Daoy (cell line): ENCODE results near the gene LRRC75A. TPM values are rescaled to one million over a fixed set of nuclear protein-coding genes. Genes with fewer than 3 reads are reported as not detected.
"Not testable (repeated sequence)": the region's sequence is repeated elsewhere in the genome, so short reads cannot be mapped to it uniquely, and the experiment has no call there.

Experiments
- DNase-seq: peaks from one replicate; pipeline ENCODE4 v3.0.0-alpha.2; 2015; ENCODE audit warnings: low read depth
- total RNA-seq: library from RNA; depleted of rRNA; stranded (reverse); fragments of >200 nt; shearing (Covaris generic); gene quantifications from 2 replicates; pipeline ENCODE4 v1.2.3, GENCODE V29; 2014; rRNA removed

Gene LRRC75A, protein sequence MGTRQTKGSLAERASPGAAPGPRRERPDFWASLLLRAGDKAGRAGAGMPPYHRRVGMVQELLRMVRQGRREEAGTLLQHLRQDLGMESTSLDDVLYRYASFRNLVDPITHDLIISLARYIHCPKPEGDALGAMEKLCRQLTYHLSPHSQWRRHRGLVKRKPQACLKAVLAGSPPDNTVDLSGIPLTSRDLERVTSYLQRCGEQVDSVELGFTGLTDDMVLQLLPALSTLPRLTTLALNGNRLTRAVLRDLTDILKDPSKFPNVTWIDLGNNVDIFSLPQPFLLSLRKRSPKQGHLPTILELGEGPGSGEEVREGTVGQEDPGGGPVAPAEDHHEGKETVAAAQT
- total RNA-seq = 0.97 and 2.6 TPM in 2 replicates

DNA sequence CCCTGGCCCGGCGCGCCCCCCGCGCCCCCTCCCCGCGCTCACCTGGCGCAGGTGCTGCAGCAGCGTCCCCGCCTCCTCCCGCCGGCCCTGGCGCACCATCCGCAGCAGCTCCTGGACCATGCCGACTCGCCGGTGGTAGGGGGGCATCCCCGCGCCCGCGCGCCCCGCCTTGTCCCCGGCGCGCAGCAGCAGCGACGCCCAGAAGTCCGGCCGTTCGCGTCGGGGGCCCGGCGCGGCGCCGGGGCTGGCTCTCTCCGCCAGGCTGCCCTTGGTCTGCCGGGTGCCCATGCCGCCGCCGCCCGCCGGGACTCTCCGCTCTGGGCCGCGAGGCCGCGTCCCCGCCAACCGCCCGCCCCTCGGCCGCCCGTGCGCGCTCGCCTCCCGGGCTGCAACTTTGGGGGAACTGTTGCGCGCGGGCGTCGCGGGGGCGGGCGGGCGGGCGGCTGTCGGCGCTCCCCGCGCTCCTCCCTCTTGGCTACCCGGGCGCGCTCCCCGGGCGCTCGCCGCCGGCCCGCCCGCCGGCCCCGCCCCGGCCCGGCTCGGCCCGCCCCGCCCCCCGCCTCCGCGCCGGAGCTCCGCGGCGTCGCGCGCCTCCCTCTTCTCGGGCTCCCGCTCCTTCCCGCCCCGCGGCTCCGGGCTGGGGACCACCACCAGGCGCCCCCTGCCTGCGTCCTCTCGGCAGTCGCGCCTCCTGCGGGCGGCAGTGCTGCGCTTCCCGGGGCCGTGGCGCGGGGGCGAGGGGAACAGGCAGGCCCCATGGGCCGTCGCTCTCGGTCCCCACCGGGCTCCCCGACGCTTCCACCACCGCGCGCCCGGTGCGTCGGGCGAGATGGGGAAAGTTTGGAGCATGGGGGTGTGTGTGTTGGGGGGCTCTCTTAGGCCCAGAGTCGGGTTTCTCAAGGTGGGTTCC, at the start of gene LRRC75A:
Gene LRRC75A, minus strand, starts transcription at position 491 of the 910 bp plus-strand sequence. Its CDS starts 203 bp downstream, at position 288.
- peak; percentile 57 for DNase-seq

DNA sequence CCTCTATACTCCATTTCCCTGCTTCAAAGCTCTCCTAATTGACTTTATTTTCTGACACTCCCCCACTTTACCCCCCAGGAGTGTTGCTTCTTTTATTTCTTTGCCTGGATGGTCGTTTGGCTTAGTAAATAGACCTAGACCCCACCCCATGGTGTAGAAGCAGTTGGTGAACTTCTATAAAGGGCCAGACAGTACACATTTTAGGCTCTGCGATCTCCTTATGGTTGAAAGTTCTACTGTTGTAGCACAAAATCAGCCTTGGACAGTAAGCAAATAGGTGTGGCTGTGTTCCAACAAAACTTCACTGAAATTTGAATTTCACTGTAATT, 45.1 kb upstream of the LRRC75A start:
- DNase-seq = no peak

DNA sequence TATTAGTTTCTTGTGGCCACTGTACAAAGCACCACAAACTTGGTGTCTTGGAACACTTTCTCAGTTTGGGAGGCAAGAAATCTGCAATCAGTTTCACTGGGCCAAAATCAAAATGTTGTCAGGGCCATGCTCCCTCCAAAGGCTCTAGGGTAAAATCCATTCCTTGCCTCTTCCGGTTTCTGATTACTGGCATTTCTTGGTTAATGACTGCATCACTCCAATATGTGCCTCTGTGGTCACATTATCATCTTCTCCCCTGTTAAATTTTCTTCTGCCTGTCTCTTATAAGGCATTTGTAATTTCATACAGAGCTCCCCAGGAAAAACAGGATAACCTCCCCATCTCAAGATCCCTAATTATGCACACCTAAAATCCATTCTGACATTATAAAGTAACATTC, 42.2 kb upstream of the LRRC75A start:
- DNase-seq = peak; percentile 36

DNA sequence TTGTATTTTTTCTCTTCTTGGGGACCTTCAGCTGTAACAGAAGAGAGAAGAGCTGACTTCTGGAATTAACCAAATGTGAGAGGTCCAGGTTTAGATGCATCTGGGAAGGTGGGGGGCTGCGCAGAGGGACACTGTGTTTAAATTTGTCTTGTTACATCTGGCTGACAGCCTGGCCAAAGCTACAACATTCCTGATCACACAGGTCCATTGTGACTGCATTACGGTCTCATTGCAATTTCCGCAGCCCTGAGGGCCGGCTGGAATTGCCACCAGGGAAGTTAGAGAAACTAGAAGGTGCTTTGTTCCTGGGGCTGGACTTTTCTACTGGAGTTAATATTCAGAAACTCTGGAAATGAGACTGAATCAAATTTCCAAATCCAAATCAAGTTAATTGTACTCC, 37.9 kb upstream of the LRRC75A start:
- no peak for DNase-seq

DNA sequence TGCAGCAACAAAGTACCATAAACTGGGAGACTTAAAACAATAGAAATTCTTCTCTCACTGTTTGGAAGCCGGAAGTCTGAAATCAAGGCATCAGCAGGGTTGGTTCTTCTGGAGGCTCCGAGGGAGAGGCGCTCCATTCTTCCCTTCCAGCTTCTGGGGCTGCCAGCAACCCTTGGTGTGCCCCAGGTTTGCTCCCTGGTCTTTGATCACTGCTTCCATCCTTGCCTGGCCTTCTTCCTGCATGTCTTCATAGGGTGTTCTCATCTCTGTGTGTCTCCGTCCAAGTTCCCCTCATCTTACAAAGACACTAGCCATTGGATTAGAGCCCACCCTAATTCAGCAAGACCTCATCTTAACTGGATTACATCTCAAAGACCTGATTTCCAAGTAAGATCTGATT, 35.3 kb upstream of the LRRC75A start:
- no peak for DNase-seq

DNA sequence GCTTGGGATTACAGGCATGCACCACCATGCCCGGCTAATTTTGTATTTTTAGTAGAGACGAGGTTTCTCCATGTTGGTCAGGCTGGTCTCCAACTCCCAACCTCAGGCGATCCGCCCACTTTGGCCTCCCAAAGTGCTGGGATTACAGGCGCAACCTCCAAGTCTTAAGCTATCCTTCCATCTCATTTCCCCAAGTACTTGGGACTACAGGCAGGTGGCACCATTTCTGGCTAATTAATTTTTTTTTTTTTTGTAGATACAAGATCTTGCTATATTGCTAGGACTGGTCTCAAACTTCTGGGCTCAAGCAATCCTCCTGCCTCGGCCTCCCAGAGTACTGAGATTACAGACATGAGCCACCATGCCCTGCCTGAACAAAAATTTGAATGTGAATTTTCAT, 33.6 kb upstream of the LRRC75A start:
- not testable (repeated sequence) for DNase-seq

DNA sequence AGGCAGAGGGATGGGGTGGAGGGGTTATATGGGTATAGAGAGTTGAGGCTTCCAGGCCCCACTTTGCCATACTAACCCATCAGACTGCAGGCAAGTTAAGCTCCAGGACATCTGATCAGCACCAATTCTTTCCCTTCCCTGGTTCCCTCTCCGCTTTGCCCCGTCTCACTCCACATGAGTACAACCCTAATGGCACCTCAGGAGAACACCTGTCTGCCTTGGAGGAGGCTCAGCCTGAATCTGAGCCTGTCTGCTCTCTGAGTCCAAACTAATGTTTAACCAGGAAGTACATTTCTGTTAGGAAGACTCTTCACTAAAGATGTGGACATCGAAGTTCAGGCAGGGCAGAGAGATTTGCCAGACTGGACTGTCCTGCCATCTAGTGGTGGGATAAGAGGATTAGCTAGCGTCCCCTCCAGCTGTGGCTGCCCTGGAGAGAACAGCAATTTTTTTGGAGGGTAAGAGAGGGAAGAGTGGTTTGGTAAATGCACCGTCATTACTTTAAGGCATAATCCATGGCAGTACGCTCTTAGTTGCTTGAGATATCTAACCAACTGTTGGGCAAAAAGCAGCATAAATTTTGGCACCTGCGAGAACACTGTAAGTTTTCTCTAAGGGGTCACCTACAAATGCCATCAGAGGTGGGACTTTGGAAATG, 29.2 kb upstream of the LRRC75A start:
- peak; percentile 86 for DNase-seq

DNA sequence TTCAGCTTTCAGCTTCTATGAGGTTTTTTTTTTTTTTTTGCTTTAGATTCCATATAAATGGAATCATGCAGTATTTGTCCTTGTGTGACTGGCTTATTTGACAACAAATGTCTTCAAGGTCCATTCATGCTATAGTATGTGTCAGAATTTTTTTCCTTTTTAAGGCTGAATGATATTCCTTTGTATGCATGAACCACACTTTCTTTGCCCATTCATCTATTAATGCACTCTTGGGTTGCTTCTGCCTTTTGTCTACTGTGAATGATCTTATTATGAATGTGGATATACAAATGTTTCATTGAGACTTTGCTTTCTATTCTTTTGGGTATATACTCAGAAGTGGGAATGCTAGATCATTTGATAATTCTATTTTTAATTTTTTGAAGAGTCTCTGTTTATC, 27.0 kb upstream of the LRRC75A start:
- DNase-seq = no peak

DNA sequence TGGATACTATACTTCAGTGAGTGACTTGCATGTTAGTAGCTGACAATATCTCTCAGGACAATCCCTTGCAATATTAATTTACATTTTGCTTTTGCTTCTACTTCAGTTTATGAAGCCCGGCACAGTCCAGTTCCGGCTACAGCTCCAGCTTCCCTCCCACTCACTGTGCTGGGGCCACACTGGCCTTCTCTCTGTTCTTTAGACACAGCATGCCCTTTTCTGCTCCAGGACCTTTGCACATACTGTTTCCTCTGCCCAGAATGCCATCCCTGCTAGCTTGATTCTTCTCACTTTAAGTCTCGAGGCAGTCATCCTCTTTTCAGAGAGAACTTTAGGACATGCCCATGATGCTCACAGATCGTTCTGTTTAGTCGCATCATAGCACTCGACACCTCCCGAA, 25.5 kb upstream of the LRRC75A start:
- no peak for DNase-seq

DNA sequence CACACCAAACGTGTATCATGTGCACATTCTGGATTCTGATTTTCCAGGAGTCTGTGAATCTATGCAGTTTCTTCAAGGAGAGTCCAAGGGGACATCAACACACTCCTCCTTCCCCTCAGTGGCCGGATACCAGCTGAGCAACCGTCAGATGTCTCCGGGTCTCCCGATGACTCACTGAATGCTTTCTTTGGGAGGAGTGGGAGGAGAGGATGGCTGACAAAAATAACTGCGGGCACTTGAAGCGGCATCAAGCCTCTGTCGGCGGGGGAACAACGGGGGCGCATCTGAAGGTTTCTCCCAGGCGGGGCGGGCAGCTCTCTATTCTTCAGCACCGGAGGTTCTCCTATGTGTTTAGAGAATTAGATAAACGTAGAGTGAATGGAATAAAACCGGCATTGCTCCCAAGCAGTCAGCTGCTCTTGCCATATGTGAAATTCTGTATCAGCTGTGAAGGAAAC, 24.6 kb upstream of the LRRC75A start:
- peak; percentile 83 for DNase-seq

DNA sequence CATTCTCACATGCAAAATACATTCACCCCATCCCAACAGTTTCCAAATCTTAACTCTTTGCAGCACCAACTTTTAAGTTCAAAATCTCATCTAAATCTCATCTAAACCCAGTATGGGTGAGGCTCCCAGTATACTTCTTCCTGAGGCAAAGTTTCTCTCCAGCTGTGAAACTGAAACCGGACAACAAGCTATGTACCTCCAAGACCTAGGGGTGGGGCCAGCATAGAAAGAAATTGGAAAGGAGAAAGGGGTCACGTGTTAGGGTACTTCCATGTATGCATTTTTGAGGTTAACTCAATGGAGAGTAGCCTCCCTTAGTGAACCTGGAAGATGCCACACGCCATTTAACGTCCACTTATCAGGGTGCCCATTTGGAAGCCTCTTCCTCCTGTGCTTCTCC, 23.9 kb upstream of the LRRC75A start:
- DNase-seq = no peak

DNA sequence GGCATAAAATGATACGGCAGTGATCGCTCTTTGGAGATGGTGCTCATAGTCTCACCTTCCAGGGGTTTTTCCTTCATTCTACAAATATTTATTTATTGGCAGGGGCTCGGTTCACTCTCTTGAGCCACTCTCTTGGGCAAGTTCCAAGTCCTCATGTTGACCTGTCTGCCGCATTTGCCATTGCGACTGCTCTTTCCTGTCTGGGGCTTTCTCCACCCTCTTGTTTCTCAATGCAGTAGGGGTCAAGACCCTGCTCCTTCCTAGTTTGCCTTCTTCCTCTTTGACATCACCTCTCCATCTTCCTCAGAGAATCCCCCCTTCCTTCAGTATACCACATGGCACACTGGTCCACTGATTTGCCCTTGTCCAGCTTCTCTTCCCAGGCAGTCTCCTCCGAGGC, 21.9 kb upstream of the LRRC75A start:
- DNase-seq = no peak

DNA sequence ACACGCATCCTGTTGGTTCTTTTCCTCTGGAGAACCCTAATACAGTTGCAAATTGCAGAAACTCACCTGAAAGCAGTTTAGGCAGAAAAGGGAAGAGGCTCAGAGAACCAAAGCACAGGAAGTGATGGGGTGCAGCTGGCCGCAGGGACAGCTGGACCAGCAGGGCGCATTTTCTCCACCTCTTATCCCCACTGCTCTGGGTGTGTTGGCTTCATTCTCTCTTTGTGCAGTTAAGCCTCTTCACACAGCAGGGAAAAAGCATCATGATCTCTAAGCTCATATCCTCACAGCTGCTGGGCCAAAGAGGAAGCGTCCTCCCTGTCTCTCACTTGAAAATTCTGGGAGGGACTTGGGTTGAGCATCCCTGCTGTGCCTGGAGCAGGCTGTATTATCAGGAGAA, 20.0 kb upstream of the LRRC75A start:
- DNase-seq = no peak

DNA sequence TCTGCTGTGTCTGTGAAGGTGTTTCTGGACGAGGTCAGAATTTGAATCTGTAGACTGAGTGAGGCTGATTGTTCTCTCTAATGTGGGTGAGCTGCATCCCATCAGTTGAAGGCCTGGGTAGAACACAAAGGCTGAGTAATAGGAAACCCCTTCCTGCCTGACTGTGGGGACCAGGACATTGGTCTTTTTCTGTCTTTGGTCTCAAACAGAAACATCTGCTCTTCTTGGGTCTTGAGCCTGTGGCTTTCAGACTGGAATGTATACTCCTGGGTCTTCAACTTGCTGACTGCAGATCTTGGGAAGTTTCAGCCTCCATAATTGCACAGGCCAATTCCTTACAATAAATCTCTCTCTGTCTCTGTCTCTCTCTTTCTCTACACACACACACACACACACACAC, 19.6 kb upstream of the LRRC75A start:
- DNase-seq = no peak

DNA sequence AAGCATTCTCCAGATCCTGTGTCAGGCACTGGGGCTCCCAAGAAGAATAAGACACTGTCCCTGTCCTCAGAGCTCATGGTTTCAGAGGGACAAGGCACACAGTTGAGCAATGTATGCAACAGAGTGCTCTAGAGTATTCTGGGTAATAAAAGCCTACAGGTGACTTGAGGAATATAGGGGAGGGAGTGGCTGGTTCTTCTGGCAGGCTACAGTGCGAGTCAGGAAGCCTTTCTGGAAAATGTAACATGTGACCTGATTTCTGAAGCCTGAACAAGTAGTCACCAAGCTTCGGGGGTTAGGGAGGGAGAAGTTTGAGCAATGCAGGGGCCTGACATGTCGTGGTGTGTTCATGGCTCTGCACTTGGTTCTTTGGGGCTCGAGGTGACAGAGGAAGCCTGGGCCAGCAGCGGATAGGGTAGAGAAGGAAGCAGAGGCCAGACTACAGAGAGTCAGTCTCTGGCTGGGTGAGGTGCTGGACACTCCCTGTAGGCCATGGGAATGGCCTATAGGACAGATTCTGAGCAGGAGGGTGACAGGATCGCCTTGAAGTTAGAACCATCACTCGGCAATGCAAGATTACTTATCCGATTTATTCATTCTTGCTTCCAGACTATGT, 16.0 kb upstream of the LRRC75A start:
- DNase-seq = no peak

DNA sequence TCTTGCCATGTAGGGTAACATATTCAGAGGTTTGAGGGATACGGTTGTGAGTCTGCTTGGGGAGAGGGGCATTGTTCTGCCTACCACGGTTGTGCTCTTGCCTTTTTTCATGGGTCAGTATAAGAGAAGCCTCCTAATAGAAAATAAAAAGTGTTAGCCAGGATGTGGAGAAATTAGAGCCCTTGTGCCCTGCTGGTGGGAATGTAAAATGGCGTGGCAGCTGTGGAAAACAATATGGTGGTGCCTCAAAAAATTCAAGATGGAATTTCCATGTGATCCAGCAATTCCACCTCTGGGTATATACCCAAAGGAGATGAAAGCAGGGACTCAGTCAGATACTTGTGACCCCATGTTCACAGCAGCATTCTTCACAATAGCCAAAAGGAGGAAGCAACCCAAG, 14.2 kb upstream of the LRRC75A start:
- no peak for DNase-seq

DNA sequence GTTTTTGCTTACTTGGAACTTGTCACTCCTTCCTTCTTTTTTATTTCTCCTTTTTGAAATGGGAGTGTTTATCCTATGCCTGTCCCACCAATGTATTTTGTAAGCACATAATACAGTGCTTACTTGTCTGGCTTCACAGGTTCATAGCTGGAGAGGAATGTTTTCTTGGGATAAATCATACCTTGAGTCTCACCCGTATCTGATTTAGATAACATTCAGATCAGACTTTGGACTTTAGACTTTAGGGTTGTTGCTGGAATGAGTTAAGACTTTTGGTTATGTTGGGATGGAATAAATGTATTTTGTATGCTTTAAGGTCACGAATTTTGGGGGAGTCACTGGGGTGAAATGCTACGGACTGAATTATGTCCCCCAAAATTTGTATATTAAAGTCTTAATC, 13.0 kb upstream of the LRRC75A start:
- DNase-seq = no peak

DNA sequence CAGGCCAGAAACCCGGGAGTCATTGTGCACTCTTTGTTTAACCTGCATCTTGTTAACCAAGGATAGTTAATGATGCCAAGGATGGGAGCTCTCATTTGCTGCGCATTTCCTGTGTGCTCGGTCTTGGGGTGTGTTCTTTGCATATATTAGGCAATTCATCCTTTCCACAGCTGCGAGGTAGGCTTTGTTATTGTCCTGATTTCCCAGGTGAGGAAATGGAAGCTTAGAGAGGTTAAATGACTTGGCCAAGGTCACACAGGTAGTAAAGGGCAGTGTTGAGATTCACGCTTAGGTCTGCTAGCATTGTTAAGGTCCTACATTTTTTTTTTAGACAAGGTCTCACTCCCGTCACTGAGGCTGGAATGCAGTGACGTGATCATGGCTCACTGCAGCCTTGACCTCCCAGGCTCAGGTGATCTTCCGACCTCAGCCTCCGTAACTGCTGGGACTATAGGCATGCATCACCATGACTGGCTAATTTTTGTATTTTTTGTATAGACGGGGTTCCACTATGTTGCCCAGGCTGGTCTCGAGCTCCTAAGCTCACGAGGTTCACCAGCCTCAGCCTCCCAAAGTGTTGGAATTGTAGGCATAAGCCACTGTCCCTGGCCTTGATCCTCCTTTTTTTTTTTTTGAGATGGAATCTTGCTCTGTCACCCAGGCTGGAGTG, 5.0 kb upstream of the LRRC75A start:
- DNase-seq = no peak

DNA sequence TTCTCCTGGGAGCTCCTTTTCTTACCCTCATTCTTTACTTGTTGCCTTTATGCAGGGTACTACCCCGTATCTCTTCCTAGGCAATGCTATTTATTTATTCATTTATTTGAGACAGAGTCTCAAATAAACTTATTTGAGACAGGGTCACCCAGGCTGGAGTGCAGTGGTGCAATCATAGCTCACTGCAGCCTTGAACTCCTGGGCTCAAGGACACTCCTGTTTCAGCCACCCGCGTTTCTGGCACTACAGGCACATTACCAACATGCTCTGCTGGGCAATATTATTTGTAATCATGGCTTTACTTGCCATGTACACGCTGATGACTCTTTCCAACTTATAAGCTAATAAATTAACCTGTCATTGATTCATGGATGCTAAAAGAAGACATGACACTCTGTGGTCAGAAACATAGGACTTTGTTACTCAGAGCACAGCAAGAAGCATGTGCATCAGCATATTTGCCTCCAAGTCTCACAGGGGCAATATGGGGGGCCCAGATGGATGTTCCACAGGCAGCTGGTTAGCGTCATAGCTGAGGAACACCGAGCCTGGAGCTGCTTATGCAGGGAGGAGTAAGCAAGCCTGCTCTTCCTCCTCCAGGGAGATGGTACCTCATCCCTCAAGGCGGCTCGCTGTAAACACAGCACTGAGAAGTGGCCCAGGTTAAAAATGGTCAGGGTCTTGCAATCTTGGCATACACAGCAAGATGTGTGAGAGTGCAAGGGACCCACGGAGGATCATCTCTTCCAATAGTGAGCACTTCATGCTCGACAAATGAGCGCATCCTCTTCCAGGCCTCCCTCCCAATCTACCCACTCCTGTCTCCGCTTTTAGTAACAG, 4.2 kb upstream of the LRRC75A start:
- DNase-seq = no peak

DNA sequence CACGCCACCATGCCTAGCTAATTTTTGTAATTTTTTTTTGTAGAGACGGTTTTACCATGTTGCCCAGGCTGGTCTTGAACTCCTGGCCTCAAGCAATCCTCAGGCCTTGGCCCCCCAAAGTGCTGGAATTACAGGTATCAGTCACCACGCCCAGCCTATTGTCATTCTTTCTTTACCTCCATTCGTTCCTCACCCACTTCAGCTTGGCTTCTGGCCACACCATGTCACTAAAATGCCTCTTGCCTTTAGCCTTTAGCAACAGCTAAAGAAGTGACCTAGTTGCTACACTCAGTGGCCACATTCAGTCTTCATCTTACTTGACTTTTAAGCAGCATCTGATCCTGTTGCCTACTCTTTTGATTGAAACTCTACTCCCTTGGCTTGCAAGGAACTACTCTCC, 3.6 kb upstream of the LRRC75A start:
- no peak for DNase-seq

DNA sequence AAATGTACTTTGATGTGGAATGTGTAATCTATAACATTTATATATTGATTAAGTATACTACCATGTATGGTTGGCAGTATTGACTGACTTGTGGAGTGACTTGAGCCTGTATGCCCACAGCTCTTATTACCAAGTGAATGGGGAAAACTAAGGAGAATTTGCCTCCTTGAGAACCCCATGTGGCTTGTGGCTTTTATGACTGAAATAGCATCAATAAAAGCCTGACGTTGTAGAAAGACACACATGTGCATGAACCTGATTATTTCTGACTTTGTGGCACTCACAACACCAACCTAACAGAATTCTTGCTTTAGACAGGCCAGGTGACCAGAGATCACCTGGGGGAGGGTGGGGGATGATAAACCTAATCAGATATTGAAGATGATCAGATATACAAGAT, 2.1 kb upstream of the LRRC75A start:
- no peak for DNase-seq
